Colonic mucosa (tissue), 4 donors: ENCODE results near the gene PALD1. TPM values are rescaled to one million over a fixed set of nuclear protein-coding genes. Genes with fewer than 3 reads are reported as not detected.

ENCODE experiments used
- DNase-seq: peaks from one replicate; pipeline ENCODE4 v3.0.0-alpha.2; 2020
- H3K27ac ChIP-seq: fragments of 200-600 bp; one replicate; pipeline ENCODE4 v1.8.0; 2021
- H3K27me3 ChIP-seq: fragments of 200-600 bp; one replicate; pipeline ENCODE4 v1.8.0; 2021
- H3K36me3 ChIP-seq: fragments of 200-600 bp; one replicate; pipeline ENCODE4 v1.8.0; 2021
- H3K4me1 ChIP-seq: fragments of 200-600 bp; one replicate; pipeline ENCODE4 v1.8.0; 2021; ENCODE audit warnings: mild to moderate bottlenecking
- H3K4me3 ChIP-seq: fragments of 200-600 bp; one replicate; pipeline ENCODE4 v1.8.0; 2021
- H3K9ac ChIP-seq, 2 donors: one replicate each; pipeline ENCODE4 v1.7.0; 2013; ENCODE audit warnings: control low read depth in 2 of 2, low read depth in 2 of 2, low read length in 2 of 2
- H3K9me3 ChIP-seq: fragments of 200-600 bp; one replicate; pipeline ENCODE4 v1.8.0; 2021
- intact Hi-C: fragments of 100-400 bp; cut with DNase I; formaldehyde crosslinking; loops from one replicate; pipeline ENCODE4 v1.14.1; 2022
- total RNA-seq, 2 donors: library from RNA; stranded (reverse); fragmentation: NEBNext Ultra II Directional in 1 of 2; extraction: Animal tissue kit (Norgen Biotek cat#: 25700) in 1 of 2; gene quantifications; one replicate each; pipeline ENCODE4 v1.2.1, GENCODE V29; 2021
- TF ChIP-seq, protein P1 (sequence below): fragments of 200-600 bp; IDR thresholded peaks from one replicate; pipeline ENCODE4 v1.8.0; 2022; ENCODE audit warnings: antibody characterized with exemption, mild to moderate bottlenecking
- donor health status: healthy.
- donor health status: DM: no; HTN: no; CAD: no.
- donor health status: DM: no; HTN: no; CAD: no.

Gene PALD1
- total RNA-seq, 2 donors from 2014 or later, result 1.3 to 2.5 TPM

- H3K36me3 ChIP-seq, result no peaks in the 10 kb centered on the region
- no peak overlapping the region for H3K27ac ChIP-seq
- H3K27me3 ChIP-seq, result no peaks in the 10 kb centered on the region
- no peaks in the 10 kb centered on the region for H3K4me1 ChIP-seq
- TF ChIP-seq, protein P1, sequence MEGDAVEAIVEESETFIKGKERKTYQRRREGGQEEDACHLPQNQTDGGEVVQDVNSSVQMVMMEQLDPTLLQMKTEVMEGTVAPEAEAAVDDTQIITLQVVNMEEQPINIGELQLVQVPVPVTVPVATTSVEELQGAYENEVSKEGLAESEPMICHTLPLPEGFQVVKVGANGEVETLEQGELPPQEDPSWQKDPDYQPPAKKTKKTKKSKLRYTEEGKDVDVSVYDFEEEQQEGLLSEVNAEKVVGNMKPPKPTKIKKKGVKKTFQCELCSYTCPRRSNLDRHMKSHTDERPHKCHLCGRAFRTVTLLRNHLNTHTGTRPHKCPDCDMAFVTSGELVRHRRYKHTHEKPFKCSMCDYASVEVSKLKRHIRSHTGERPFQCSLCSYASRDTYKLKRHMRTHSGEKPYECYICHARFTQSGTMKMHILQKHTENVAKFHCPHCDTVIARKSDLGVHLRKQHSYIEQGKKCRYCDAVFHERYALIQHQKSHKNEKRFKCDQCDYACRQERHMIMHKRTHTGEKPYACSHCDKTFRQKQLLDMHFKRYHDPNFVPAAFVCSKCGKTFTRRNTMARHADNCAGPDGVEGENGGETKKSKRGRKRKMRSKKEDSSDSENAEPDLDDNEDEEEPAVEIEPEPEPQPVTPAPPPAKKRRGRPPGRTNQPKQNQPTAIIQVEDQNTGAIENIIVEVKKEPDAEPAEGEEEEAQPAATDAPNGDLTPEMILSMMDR, result no peak
- intact Hi-C loops, result no loop called here
- no peaks in the 10 kb centered on the region for H3K9me3 ChIP-seq
- no peak overlapping the region for H3K9ac ChIP-seq
- H3K4me3 ChIP-seq, result no peak overlapping the region
- DNase-seq, result no peak
Measured at GRCh38 chr10:70528314-70528713, 49.7 kb downstream of the PALD1 start.

DNA sequence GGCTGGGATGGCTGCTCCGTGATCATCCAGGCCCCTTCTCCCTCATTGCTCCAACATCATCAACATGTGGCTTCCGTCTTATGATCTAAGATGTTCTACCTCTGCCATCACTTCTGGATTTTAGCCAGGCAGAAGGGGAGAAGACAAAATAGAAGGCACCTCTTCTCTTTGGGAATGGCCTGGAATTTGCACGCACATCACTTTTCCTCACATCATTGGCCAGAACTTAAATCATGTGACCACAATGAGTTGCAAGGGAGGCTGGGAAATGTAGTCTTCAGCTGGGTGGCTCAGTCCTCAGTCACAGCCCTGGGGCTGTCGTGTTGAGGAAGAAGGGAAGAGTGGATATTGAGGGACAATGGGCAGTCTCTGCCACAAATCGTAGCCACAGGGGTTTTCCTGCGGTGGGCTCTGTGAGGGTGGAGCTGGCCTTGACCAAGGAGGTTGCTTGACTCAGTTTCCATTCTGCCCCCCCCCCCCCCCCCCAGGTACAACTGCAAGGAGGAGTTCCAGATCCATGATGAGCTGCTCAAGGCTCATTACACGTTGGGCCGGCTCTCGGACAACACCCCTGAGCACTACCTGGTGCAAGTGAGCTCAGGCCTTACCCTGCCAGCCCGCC, 50.3 kb downstream of the PALD1 start:
- no peak for DNase-seq
- H3K27ac ChIP-seq, result no peak overlapping the region
- intact Hi-C loops, result no loop called here
- H3K9ac ChIP-seq, result no peak overlapping the region
- H3K27me3 ChIP-seq, result no peaks in the 10 kb centered on the region
- no peaks in the 10 kb centered on the region for H3K4me1 ChIP-seq
- no peak overlapping the region for H3K4me3 ChIP-seq
- H3K9me3 ChIP-seq, result no peaks in the 10 kb centered on the region
- TF ChIP-seq, protein P1, result no peak
- H3K36me3 ChIP-seq, result no peaks in the 10 kb centered on the region

DNA sequence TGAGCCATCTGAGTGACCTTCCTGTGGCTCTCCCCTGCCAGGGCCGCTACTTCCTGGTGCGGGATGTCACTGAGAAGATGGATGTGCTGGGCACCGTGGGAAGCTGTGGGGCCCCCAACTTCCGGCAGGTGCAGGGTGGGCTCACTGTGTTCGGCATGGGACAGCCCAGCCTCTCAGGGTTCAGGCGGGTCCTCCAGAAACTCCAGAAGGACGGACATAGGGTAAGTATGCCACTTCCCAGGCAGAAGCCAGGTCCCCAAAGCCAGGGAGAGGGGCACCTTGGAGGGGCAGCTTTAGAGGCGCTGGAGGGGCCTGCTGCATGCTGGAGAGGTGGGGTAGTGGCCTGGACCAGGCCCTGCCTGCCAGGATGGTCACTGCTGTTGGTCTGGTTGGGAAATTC, 51.3 kb downstream of the PALD1 start:
- H3K4me3 ChIP-seq, result no peak overlapping the region
- TF ChIP-seq, protein P1, result no peak
- H3K9me3 ChIP-seq, result no peaks in the 10 kb centered on the region
- no peak for DNase-seq
- no peaks in the 10 kb centered on the region for H3K27me3 ChIP-seq
- no peaks in the 10 kb centered on the region for H3K36me3 ChIP-seq
- intact Hi-C loops, result no loop called here
- no peak overlapping the region for H3K9ac ChIP-seq
- H3K4me1 ChIP-seq, result no peaks in the 10 kb centered on the region
- H3K27ac ChIP-seq, result no peak overlapping the region

GRCh38 chr10:70530315-70530714, 51.7 kb downstream of the PALD1 start:
- intact Hi-C loops, result no loop called here
- H3K27me3 ChIP-seq, result no peaks in the 10 kb centered on the region
- DNase-seq, result no peak

DNA sequence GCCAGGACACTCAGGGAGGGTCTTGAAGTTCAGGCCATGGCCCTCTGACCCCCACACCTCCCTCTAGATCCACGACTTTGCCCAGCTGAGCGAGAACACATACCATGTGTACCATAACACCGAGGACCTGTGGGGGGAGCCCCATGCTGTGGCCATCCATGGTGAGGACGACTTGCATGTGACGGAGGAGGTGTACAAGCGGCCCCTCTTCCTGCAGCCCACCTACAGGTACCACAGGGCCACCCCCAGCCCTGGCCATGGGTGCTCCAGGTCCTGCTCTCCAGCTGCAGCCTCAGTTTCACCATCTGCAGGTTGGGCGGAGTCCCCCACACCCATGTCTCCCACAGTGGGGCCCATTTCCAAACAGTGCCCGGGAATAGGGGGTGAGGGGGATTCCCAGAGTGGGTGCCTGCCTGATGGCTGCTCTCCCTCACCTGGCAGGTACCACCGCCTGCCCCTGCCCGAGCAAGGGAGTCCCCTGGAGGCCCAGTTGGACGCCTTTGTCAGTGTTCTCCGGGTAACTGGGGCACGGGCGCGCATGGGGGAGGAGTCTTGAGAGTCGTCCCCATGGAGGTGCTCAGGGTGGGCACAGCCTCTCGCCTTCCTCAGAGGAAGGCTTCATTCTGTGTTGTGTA, 54.1 kb downstream of the PALD1 start:
- TF ChIP-seq, protein P1, result no peak
- DNase-seq, result no peak
- Histone ChIP-seq H3K27me3 (no peaks in the 10 kb centered on the region), H3K4me1 (no peaks in the 10 kb centered on the region), H3K9me3 (no peaks in the 10 kb centered on the region), H3K9ac (no peak overlapping the region), H3K4me3 (no peak overlapping the region), H3K36me3 (no peaks in the 10 kb centered on the region), H3K27ac (no peak overlapping the region)
- intact Hi-C loops, result no loop called here

More at GRCh38 chr10:70530315-70530714, 51.7 kb downstream of the PALD1 start:
- H3K4me1 ChIP-seq, result no peaks in the 10 kb centered on the region
- H3K36me3 ChIP-seq, result no peaks in the 10 kb centered on the region
- no peak overlapping the region for H3K4me3 ChIP-seq
- no peak overlapping the region for H3K27ac ChIP-seq
- TF ChIP-seq, protein P1, result no peak
- no peak overlapping the region for H3K9ac ChIP-seq
- H3K9me3 ChIP-seq, result no peaks in the 10 kb centered on the region
